Measurements from ENCODE around the gene OR7C1.

- TF ChIP-seq, protein P1, sequence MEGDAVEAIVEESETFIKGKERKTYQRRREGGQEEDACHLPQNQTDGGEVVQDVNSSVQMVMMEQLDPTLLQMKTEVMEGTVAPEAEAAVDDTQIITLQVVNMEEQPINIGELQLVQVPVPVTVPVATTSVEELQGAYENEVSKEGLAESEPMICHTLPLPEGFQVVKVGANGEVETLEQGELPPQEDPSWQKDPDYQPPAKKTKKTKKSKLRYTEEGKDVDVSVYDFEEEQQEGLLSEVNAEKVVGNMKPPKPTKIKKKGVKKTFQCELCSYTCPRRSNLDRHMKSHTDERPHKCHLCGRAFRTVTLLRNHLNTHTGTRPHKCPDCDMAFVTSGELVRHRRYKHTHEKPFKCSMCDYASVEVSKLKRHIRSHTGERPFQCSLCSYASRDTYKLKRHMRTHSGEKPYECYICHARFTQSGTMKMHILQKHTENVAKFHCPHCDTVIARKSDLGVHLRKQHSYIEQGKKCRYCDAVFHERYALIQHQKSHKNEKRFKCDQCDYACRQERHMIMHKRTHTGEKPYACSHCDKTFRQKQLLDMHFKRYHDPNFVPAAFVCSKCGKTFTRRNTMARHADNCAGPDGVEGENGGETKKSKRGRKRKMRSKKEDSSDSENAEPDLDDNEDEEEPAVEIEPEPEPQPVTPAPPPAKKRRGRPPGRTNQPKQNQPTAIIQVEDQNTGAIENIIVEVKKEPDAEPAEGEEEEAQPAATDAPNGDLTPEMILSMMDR (conservative IDR thresholded peaks at IDR 0.05; ENCODE audit: low read depth in 2 of 2) = no peak
- TF ChIP-seq, protein P2, sequence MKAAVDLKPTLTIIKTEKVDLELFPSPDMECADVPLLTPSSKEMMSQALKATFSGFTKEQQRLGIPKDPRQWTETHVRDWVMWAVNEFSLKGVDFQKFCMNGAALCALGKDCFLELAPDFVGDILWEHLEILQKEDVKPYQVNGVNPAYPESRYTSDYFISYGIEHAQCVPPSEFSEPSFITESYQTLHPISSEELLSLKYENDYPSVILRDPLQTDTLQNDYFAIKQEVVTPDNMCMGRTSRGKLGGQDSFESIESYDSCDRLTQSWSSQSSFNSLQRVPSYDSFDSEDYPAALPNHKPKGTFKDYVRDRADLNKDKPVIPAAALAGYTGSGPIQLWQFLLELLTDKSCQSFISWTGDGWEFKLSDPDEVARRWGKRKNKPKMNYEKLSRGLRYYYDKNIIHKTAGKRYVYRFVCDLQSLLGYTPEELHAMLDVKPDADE (IDR thresholded peaks at IDR 0.05) = no peak
- TF ChIP-seq, protein P3, sequence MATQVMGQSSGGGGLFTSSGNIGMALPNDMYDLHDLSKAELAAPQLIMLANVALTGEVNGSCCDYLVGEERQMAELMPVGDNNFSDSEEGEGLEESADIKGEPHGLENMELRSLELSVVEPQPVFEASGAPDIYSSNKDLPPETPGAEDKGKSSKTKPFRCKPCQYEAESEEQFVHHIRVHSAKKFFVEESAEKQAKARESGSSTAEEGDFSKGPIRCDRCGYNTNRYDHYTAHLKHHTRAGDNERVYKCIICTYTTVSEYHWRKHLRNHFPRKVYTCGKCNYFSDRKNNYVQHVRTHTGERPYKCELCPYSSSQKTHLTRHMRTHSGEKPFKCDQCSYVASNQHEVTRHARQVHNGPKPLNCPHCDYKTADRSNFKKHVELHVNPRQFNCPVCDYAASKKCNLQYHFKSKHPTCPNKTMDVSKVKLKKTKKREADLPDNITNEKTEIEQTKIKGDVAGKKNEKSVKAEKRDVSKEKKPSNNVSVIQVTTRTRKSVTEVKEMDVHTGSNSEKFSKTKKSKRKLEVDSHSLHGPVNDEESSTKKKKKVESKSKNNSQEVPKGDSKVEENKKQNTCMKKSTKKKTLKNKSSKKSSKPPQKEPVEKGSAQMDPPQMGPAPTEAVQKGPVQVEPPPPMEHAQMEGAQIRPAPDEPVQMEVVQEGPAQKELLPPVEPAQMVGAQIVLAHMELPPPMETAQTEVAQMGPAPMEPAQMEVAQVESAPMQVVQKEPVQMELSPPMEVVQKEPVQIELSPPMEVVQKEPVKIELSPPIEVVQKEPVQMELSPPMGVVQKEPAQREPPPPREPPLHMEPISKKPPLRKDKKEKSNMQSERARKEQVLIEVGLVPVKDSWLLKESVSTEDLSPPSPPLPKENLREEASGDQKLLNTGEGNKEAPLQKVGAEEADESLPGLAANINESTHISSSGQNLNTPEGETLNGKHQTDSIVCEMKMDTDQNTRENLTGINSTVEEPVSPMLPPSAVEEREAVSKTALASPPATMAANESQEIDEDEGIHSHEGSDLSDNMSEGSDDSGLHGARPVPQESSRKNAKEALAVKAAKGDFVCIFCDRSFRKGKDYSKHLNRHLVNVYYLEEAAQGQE (IDR thresholded peaks at IDR 0.05; ENCODE audit: unreplicated experiment) = no peak
- TF ChIP-seq POLR2AphosphoS5 (IDR thresholded peaks at IDR 0.05; ENCODE audit: low read depth) (no peak), EZH2phosphoT487 (IDR thresholded peaks at IDR 0.05; ENCODE audit: unreplicated experiment) (no peak), EZH2 (IDR thresholded peaks at IDR 0.05; ENCODE audit: low read depth, unreplicated experiment) (no peak), JUNB (IDR thresholded peaks at IDR 0.05; ENCODE audit: unreplicated experiment) (no peak), ZNF114 (CRISPR knock-in tag; IDR thresholded peaks at IDR 0.05) (no peak), STAT1 (IDR thresholded peaks at IDR 0.05; ENCODE audit: unreplicated experiment) (no peak), NANOG (IDR thresholded peaks at IDR 0.05; ENCODE audit: borderline replicate concordance) (no peak), CREB1 (CRISPR knock-in tag; IDR thresholded peaks at IDR 0.05; ENCODE audit: low read depth) (no peak)
- TF ChIP-seq, protein P4, sequence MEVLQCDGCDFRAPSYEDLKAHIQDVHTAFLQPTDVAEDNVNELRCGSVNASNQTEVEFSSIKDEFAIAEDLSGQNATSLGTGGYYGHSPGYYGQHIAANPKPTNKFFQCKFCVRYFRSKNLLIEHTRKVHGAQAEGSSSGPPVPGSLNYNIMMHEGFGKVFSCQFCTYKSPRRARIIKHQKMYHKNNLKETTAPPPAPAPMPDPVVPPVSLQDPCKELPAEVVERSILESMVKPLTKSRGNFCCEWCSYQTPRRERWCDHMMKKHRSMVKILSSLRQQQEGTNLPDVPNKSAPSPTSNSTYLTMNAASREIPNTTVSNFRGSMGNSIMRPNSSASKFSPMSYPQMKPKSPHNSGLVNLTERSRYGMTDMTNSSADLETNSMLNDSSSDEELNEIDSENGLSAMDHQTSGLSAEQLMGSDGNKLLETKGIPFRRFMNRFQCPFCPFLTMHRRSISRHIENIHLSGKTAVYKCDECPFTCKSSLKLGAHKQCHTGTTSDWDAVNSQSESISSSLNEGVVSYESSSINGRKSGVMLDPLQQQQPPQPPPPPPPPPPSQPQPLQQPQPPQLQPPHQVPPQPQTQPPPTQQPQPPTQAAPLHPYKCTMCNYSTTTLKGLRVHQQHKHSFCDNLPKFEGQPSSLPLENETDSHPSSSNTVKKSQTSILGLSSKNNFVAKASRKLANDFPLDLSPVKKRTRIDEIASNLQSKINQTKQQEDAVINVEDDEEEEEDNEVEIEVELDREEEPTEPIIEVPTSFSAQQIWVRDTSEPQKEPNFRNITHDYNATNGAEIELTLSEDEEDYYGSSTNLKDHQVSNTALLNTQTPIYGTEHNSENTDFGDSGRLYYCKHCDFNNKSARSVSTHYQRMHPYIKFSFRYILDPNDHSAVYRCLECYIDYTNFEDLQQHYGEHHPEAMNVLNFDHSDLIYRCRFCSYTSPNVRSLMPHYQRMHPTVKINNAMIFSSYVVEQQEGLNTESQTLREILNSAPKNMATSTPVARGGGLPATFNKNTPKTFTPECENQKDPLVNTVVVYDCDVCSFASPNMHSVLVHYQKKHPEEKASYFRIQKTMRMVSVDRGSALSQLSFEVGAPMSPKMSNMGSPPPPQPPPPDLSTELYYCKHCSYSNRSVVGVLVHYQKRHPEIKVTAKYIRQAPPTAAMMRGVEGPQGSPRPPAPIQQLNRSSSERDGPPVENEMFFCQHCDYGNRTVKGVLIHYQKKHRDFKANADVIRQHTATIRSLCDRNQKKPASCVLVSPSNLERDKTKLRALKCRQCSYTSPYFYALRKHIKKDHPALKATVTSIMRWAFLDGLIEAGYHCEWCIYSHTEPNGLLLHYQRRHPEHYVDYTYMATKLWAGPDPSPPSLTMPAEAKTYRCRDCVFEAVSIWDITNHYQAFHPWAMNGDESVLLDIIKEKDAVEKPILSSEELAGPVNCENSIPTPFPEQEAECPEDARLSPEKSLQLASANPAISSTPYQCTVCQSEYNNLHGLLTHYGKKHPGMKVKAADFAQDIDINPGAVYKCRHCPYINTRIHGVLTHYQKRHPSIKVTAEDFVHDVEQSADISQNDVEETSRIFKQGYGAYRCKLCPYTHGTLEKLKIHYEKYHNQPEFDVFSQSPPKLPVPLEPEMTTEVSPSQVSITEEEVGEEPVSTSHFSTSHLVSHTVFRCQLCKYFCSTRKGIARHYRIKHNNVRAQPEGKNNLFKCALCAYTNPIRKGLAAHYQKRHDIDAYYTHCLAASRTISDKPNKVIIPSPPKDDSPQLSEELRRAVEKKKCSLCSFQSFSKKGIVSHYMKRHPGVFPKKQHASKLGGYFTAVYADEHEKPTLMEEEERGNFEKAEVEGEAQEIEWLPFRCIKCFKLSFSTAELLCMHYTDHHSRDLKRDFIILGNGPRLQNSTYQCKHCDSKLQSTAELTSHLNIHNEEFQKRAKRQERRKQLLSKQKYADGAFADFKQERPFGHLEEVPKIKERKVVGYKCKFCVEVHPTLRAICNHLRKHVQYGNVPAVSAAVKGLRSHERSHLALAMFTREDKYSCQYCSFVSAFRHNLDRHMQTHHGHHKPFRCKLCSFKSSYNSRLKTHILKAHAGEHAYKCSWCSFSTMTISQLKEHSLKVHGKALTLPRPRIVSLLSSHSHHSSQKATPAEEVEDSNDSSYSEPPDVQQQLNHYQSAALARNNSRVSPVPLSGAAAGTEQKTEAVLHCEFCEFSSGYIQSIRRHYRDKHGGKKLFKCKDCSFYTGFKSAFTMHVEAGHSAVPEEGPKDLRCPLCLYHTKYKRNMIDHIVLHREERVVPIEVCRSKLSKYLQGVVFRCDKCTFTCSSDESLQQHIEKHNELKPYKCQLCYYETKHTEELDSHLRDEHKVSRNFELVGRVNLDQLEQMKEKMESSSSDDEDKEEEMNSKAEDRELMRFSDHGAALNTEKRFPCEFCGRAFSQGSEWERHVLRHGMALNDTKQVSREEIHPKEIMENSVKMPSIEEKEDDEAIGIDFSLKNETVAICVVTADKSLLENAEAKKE (CRISPR knock-in tag; IDR thresholded peaks at IDR 0.05) = no peak
Measured at GRCh38 chr19:14772467-14772866, 62.5 kb downstream of the OR7C1 start.

Measured in GM23338 (cell line).